ENCODE data around the gene LRP4. TPM values are rescaled to one million over a fixed set of nuclear protein-coding genes. Genes with fewer than 3 reads are reported as not detected.

The LRP4 gene
- polyA plus RNA-seq, 1 donor (not counting 4 experiments of a cell fraction or from before 2014, with no cell fraction given), result 3.4 TPM

GRCh38 chr11:46877580-46877979, 40.8 kb downstream of the LRP4 start:
- Histone ChIP-seq H4K20me1 (ENCODE audit: control insufficient read depth, extremely low read depth, insufficient read depth, low read length) (no peaks in the 10 kb centered on the region), H3K9ac (ENCODE audit: control insufficient read depth, extremely low read depth, insufficient read depth, low read length) (no peak overlapping the region), H3K4me3 (ENCODE audit: control insufficient read depth in 2 of 3, extremely low read depth in 1 of 3, insufficient read depth in 2 of 3, low read depth in 1 of 3, low read length in 3 of 3) (no peak overlapping the region), H2AFZ (ENCODE audit: control insufficient read depth, low read length) (no peak overlapping the region), H3K36me3 (ENCODE audit: control insufficient read depth in 2 of 2, extremely low read depth in 1 of 2, insufficient read depth in 2 of 2, low read length in 2 of 2) (peaks cover 0 to 4% of the 10 kb centered on the region in 2 experiments), H3K79me2 (ENCODE audit: control insufficient read depth, insufficient read depth, low read length) (no peaks in the 10 kb centered on the region), H3K9me1 (ENCODE audit: control insufficient read depth, extremely low read depth, insufficient read depth, low read length) (no peaks in the 10 kb centered on the region), H3K27me3 (ENCODE audit: control insufficient read depth, extremely low read depth, insufficient read depth, low read length) (no peaks in the 10 kb centered on the region), H3K9me3 (ENCODE audit: control insufficient read depth, low read depth, low read length) (no peaks in the 10 kb centered on the region), H3K4me2 (ENCODE audit: control insufficient read depth, extremely low read depth, insufficient read depth, low read depth, low read length) (no peak overlapping the region), H3K4me1 (ENCODE audit: control insufficient read depth, extremely low read depth, insufficient read depth, low read length) (no peaks in the 10 kb centered on the region), H3K27ac (ENCODE audit: control insufficient read depth, insufficient read depth, low read length) (no peak overlapping the region)
- dilution Hi-C loops (cut with MboI; ENCODE audit: extremely low pct_ligation_motif_present, low sequenced_read_pairs), result no loop called here
- TF ChIP-seq CTCF (optimal IDR thresholded peaks at IDR 0.05 in 1 of 3, IDR thresholded peaks at IDR 0.05 in 1 of 3, conservative IDR thresholded peaks at IDR 0.05 in 1 of 3; ENCODE audit: extremely low read depth in 1 of 3, insufficient read depth in 2 of 3, low read length in 3 of 3) (no peak), EZH2 (IDR thresholded peaks at IDR 0.05; ENCODE audit: low read length) (no peak)
- FAIRE-seq (no peak), DNase-seq (ENCODE audit: low read depth, low spot score) (no peak)

- DNase-seq (ENCODE audit: low read depth, low spot score) (no peak), FAIRE-seq (no peak)
Observed at GRCh38 chr11:46876471-46876870, 41.9 kb downstream of the LRP4 start.

More at GRCh38 chr11:46876471-46876870, 41.9 kb downstream of the LRP4 start:
- no peak overlapping the region for H3K9ac ChIP-seq (ENCODE audit: control insufficient read depth, extremely low read depth, insufficient read depth, low read length)
- no peaks in the 10 kb centered on the region for H3K9me1 ChIP-seq (ENCODE audit: control insufficient read depth, extremely low read depth, insufficient read depth, low read length)
- H3K36me3 ChIP-seq (ENCODE audit: control insufficient read depth in 2 of 2, extremely low read depth in 1 of 2, insufficient read depth in 2 of 2, low read length in 2 of 2), result peaks cover 2 to 4% of the 10 kb centered on the region in 2 experiments
- no peak overlapping the region for H3K4me2 ChIP-seq (ENCODE audit: control insufficient read depth, extremely low read depth, insufficient read depth, low read depth, low read length)
- dilution Hi-C loops (cut with MboI; ENCODE audit: extremely low pct_ligation_motif_present, low sequenced_read_pairs), result no loop called here
- H3K9me3 ChIP-seq (ENCODE audit: control insufficient read depth, low read depth, low read length), result no peaks in the 10 kb centered on the region
- no peaks in the 10 kb centered on the region for H3K27me3 ChIP-seq (ENCODE audit: control insufficient read depth, extremely low read depth, insufficient read depth, low read length)
- no peaks in the 10 kb centered on the region for H3K79me2 ChIP-seq (ENCODE audit: control insufficient read depth, insufficient read depth, low read length)
- H4K20me1 ChIP-seq (ENCODE audit: control insufficient read depth, extremely low read depth, insufficient read depth, low read length), result no peaks in the 10 kb centered on the region
- H3K4me1 ChIP-seq (ENCODE audit: control insufficient read depth, extremely low read depth, insufficient read depth, low read length), result no peaks in the 10 kb centered on the region
- no peak overlapping the region for H2AFZ ChIP-seq (ENCODE audit: control insufficient read depth, low read length)
- no peak overlapping the region for H3K27ac ChIP-seq (ENCODE audit: control insufficient read depth, insufficient read depth, low read length)
- TF ChIP-seq EZH2 (IDR thresholded peaks at IDR 0.05; ENCODE audit: low read length) (no peak), CTCF (optimal IDR thresholded peaks at IDR 0.05 in 1 of 3, IDR thresholded peaks at IDR 0.05 in 1 of 3, conservative IDR thresholded peaks at IDR 0.05 in 1 of 3; ENCODE audit: extremely low read depth in 1 of 3, insufficient read depth in 2 of 3, low read length in 3 of 3) (no peak)
- H3K4me3 ChIP-seq (ENCODE audit: control insufficient read depth in 2 of 3, extremely low read depth in 1 of 3, insufficient read depth in 2 of 3, low read depth in 1 of 3, low read length in 3 of 3), result no peak overlapping the region

Data from keratinocyte (primary cell).